Measurements from ENCODE around the gene ENOX1.

- no peak for TF ChIP-seq CTCF (optimal IDR thresholded peaks at IDR 0.05 in 1 of 3, IDR thresholded peaks at IDR 0.05 in 1 of 3, conservative IDR thresholded peaks at IDR 0.05 in 1 of 3; ENCODE audit: extremely low read depth in 1 of 3, insufficient read depth in 2 of 3, low read length in 3 of 3)
- no peak for TF ChIP-seq EZH2 (IDR thresholded peaks at IDR 0.05; ENCODE audit: low read length)
These were observed 146.3 kb downstream of the ENOX1 start for GRCh38 chr13:43640476-43640875.

Data from keratinocyte (primary cell).